Suprapubic skin (tissue), 4 donors: ENCODE data around the gene MAT1A. TPM values are rescaled to one million over a fixed set of nuclear protein-coding genes. Genes with fewer than 3 reads are reported as not detected.

Source experiments
- DNase-seq, 2 donors: peaks; one replicate each; pipeline ENCODE4 v3.0.0-alpha.2; 2019; ENCODE audit warnings: low spot score in 2 of 2
- H3K27ac ChIP-seq: fragments of 200-600 bp; sonication (generic); one replicate; pipeline ENCODE4 v1.5.1; 2019
- H3K27me3 ChIP-seq: fragments of 200-600 bp; sonication (generic); one replicate; pipeline ENCODE4 v1.5.1; 2019
- H3K36me3 ChIP-seq: fragments of 200-600 bp; sonication (generic); one replicate; pipeline ENCODE4 v1.5.1; 2019
- H3K4me1 ChIP-seq: fragments of 200-600 bp; sonication (generic); one replicate; pipeline ENCODE4 v1.5.1; 2019
- H3K4me3 ChIP-seq: fragments of 200-600 bp; sonication (generic); one replicate; pipeline ENCODE4 v1.5.1; 2019; ENCODE audit warnings: mild to moderate bottlenecking
- H3K9me3 ChIP-seq: fragments of 200-600 bp; sonication (generic); one replicate; pipeline ENCODE4 v1.5.1; 2019
- CTCF ChIP-seq, 2 donors: fragments of 200-600 bp in 1 of 2; fragments of 450-650 bp in 1 of 2; sonication (generic) in 1 of 2; IDR thresholded peaks; one replicate each; pipeline ENCODE4 v1.5.1; 2016 to 2019; ENCODE audit warnings: antibody characterized with exemption in 2 of 2, mild to moderate bottlenecking in 1 of 2, moderate library complexity in 1 of 2
- EP300 ChIP-seq: sonication (generic); formaldehyde crosslinking; IDR thresholded peaks from one replicate; pipeline ENCODE4 v1.6.1; 2017; ENCODE audit warnings: antibody characterized with exemption
- POLR2A ChIP-seq, 2 donors: fragments of 450-650 bp; IDR thresholded peaks; one replicate each; pipeline ENCODE4 v1.6.1; 2017; ENCODE audit warnings: antibody characterized with exemption in 2 of 2, mild to moderate bottlenecking in 2 of 2, moderate library complexity in 2 of 2
- POLR2AphosphoS5 ChIP-seq, 3 donors: sonication (generic); formaldehyde crosslinking; IDR thresholded peaks; one replicate each; pipeline ENCODE4 v1.6.1; 2017; ENCODE audit warnings: antibody characterized with exemption in 3 of 3
- WGBS: methylation state at CpG from one replicate; pipeline ENCODE4 v1.1.5; 2018; 5-methylcytosine and 5-hydroxymethylcytosine counted together
- total RNA-seq, 4 donors: library from RNA; depleted of rRNA; stranded (reverse); fragments of >200 nt; gene quantifications; one replicate each; pipeline ENCODE4 v1.1.0, GENCODE V29; 2016

The MAT1A gene
- total RNA-seq, 4 donors from 2014 or later, result 3.3 to 13.3 (median 4.9) TPM

- Histone ChIP-seq H3K36me3 (no peaks in the 10 kb centered on the region), H3K4me1 (no peaks in the 10 kb centered on the region), H3K27me3 (peaks cover 4% of the 10 kb centered on the region), H3K9me3 (no peaks in the 10 kb centered on the region), H3K4me3 (no peak overlapping the region), H3K27ac (no peak overlapping the region)
- DNase-seq, result no peak
- WGBS, result 97% methylated on average over 5 of the region's 5 CpGs
- no peak for TF ChIP-seq CTCF (IDR thresholded peaks at IDR 0.05)
- TF ChIP-seq EP300, result no peak
- no peak for TF ChIP-seq POLR2AphosphoS5 (IDR thresholded peaks at IDR 0.05)
- no peak for TF ChIP-seq POLR2A (IDR thresholded peaks at IDR 0.05)
These were observed 11.0 kb downstream of the MAT1A start for GRCh38 chr10:80278480-80278879.

- H3K9me3 ChIP-seq, result no peaks in the 10 kb centered on the region
- WGBS, result 77% methylated on average over 11 of the region's 12 CpGs
- H3K27ac ChIP-seq, result no peak overlapping the region
- H3K4me3 ChIP-seq, result no peak overlapping the region
- no peaks in the 10 kb centered on the region for H3K4me1 ChIP-seq
- no peak for DNase-seq
- TF ChIP-seq POLR2AphosphoS5 (IDR thresholded peaks at IDR 0.05) (no peak), EP300 (no peak), POLR2A (IDR thresholded peaks at IDR 0.05) (no peak), CTCF (IDR thresholded peaks at IDR 0.05) (no peak)
- peaks cover 4% of the 10 kb centered on the region for H3K27me3 ChIP-seq
- no peaks in the 10 kb centered on the region for H3K36me3 ChIP-seq
These were observed 11.7 kb downstream of the MAT1A start for GRCh38 chr10:80277567-80278250.

DNA sequence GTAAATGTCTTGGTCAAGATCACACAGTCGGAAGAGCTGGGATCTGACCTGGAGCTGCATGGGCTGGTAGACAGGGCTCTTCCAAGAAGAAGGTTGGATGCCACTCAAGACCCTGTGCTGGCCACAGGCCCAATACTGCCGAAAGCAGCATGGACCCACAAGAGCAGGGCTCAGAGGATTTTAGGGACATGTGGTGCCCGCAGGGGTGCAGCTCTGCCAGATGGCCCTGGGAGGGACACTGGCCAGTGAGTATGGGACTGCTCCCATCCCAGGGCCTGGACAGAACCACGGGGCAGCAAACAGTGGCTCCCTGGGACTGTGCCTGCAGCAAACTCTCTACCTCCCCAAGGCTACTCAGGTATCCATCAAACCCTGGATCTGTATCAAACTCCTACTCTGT, 12.4 kb downstream of the MAT1A start:
- TF ChIP-seq EP300 (no peak), POLR2A (IDR thresholded peaks at IDR 0.05) (no peak), CTCF (IDR thresholded peaks at IDR 0.05) (no peak), POLR2AphosphoS5 (IDR thresholded peaks at IDR 0.05) (no peak)
- Histone ChIP-seq H3K9me3 (no peaks in the 10 kb centered on the region), H3K27me3 (peaks cover 4% of the 10 kb centered on the region), H3K36me3 (no peaks in the 10 kb centered on the region), H3K4me3 (no peak overlapping the region), H3K27ac (no peak overlapping the region), H3K4me1 (no peaks in the 10 kb centered on the region)
- DNase-seq, result no peak
- whole genome bisulfite sequencing, result 100% methylated on average over 3 of the region's 4 CpGs

- WGBS, result 98% methylated on average over 14 of the region's 16 CpGs
- DNase-seq, result peak in 1 of 2 donors; percentile 43
- no peaks in the 10 kb centered on the region for H3K4me1 ChIP-seq
- no peak overlapping the region for H3K27ac ChIP-seq
- H3K9me3 ChIP-seq, result no peaks in the 10 kb centered on the region
- peaks cover 4% of the 10 kb centered on the region for H3K27me3 ChIP-seq
- no peak for TF ChIP-seq EP300
- no peak for TF ChIP-seq POLR2AphosphoS5 (IDR thresholded peaks at IDR 0.05)
- TF ChIP-seq POLR2A (IDR thresholded peaks at IDR 0.05), result no peak
- no peak for TF ChIP-seq CTCF (IDR thresholded peaks at IDR 0.05)
- no peak overlapping the region for H3K4me3 ChIP-seq
- H3K36me3 ChIP-seq, result no peaks in the 10 kb centered on the region
These were observed 13.1 kb downstream of the MAT1A start for GRCh38 chr10:80276335-80276734.

- H3K9me3 ChIP-seq, result no peaks in the 10 kb centered on the region
- no peaks in the 10 kb centered on the region for H3K4me1 ChIP-seq
- TF ChIP-seq POLR2AphosphoS5 (IDR thresholded peaks at IDR 0.05), result no peak
- no peak for TF ChIP-seq CTCF (IDR thresholded peaks at IDR 0.05)
- TF ChIP-seq POLR2A (IDR thresholded peaks at IDR 0.05), result no peak
- no peak for TF ChIP-seq EP300
- H3K27me3 ChIP-seq, result peaks cover 4% of the 10 kb centered on the region
- no peaks in the 10 kb centered on the region for H3K36me3 ChIP-seq
- H3K4me3 ChIP-seq, result no peak overlapping the region
- H3K27ac ChIP-seq, result no peak overlapping the region
- 73% methylated on average over 7 of the region's 7 CpGs for WGBS
- peak in 1 of 2 donors; percentile 43 for DNase-seq
These were observed 13.7 kb downstream of the MAT1A start for GRCh38 chr10:80275756-80276155.
